Epidermal melanocyte (primary cell): ENCODE data around the gene TRABD.
"Not testable (repeated sequence)": the region's sequence is repeated elsewhere in the genome, so short reads cannot be mapped to it uniquely, and the experiment has no call there.

Experiments used
- DNase-seq: peaks from one replicate; pipeline ENCODE4 v3.0.0; 2011; ENCODE audit warnings: low spot score; ENCODE audit not compliant: insufficient read length

Gene TRABD

GRCh38 chr22:50151571-50152537 lies 33.9 kb upstream of the TRABD start:
- DNase-seq: no peak

- no peak for DNase-seq
These were observed 32.5 kb upstream of the TRABD start for GRCh38 chr22:50153056-50153755.

- DNase-seq: no peak
These were observed 32.0 kb upstream of the TRABD start for GRCh38 chr22:50153756-50154140.

- no peak for DNase-seq
These were observed 27.9 kb upstream of the TRABD start for GRCh38 chr22:50157709-50158375.

- DNase-seq: no peak
These were observed 24.8 kb upstream of the TRABD start for GRCh38 chr22:50160947-50161346.

- no peak for DNase-seq
These were observed 24.0 kb upstream of the TRABD start for GRCh38 chr22:50161508-50162390.

- DNase-seq: no peak
These were observed 23.2 kb upstream of the TRABD start for GRCh38 chr22:50162391-50162956.

- no peak for DNase-seq
These were observed 20.1 kb upstream of the TRABD start for GRCh38 chr22:50165436-50166123.

GRCh38 chr22:50167689-50168489 lies 17.8 kb upstream of the TRABD start:
- no peak for DNase-seq

GRCh38 chr22:50168490-50169180 lies 17.1 kb upstream of the TRABD start:
- DNase-seq: not testable (repeated sequence)

- no peak for DNase-seq
These were observed 16.4 kb upstream of the TRABD start for GRCh38 chr22:50169181-50169759.

GRCh38 chr22:50169774-50170341 lies 15.9 kb upstream of the TRABD start:
- no peak for DNase-seq

GRCh38 chr22:50170453-50171318 lies 15.0 kb upstream of the TRABD start, which contains the start of gene PANX2:
PANX2 (plus strand) TSS chr22:50170731; CDS start chr22:50170731, 0 bp downstream.
- DNase-seq: no peak

GRCh38 chr22:50171319-50171964 lies 14.3 kb upstream of the TRABD start:
- DNase-seq: no peak

- no peak for DNase-seq
These were observed 13.7 kb upstream of the TRABD start for GRCh38 chr22:50171965-50172421.

- no peak for DNase-seq
These were observed 12.3 kb upstream of the TRABD start for GRCh38 chr22:50173311-50173982.
